Smooth muscle cell (in vitro differentiated cells): ENCODE data around the gene IGSF23. TPM values are rescaled to one million over a fixed set of nuclear protein-coding genes. Genes with fewer than 3 reads are reported as not detected.
"Not testable (repeated sequence)": the region's sequence is repeated elsewhere in the genome, so short reads cannot be mapped to it uniquely, and the experiment has no call there.

Experiments
- DNase-seq: peaks from one replicate; lab custom pipeline; 2025; ENCODE audit not compliant: unreplicated experiment; lab: John Stamatoyannopoulos, UW
- H2AFZ ChIP-seq: fragments of 200-600 bp; sonication (generic); 2 replicates; pipeline ENCODE4 v1.6.0; 2016; ENCODE audit warnings: antibody characterized with exemption, low read depth, mild to moderate bottlenecking
- H3F3A ChIP-seq: fragments of 200-600 bp; sonication (generic); 2 replicates; pipeline ENCODE4 v1.6.0; 2017; ENCODE audit warnings: antibody characterized with exemption, low read depth
- H3K27ac ChIP-seq: fragments of 200-600 bp; sonication (generic); 2 replicates; pipeline ENCODE4 v1.5.1; 2016; ENCODE audit warnings: low read depth, mild to moderate bottlenecking
- H3K27me3 ChIP-seq: fragments of 200-600 bp; sonication (generic); 2 replicates; pipeline ENCODE4 v1.6.1; 2016; ENCODE audit warnings: low read depth, mild to moderate bottlenecking
- H3K36me3 ChIP-seq: fragments of 200-600 bp; sonication (generic); 2 replicates; pipeline ENCODE4 v1.5.1; 2016; ENCODE audit warnings: low read depth
- H3K4me1 ChIP-seq: fragments of 200-600 bp; sonication (generic); 2 replicates; pipeline ENCODE4 v1.5.1; 2016; ENCODE audit warnings: low read depth
- H3K4me2 ChIP-seq: fragments of 200-600 bp; sonication (generic); 2 replicates; pipeline ENCODE4 v1.6.0; 2016; ENCODE audit warnings: mild to moderate bottlenecking
- H3K4me3 ChIP-seq: fragments of 200-600 bp; sonication (generic); 2 replicates; pipeline ENCODE4 v1.5.1; 2016; ENCODE audit warnings: mild to moderate bottlenecking
- H3K79me2 ChIP-seq: fragments of 200-600 bp; sonication (generic); 2 replicates; pipeline ENCODE4 v1.6.0; 2016; ENCODE audit warnings: low read depth, mild to moderate bottlenecking
- H3K9ac ChIP-seq: fragments of 200-600 bp; sonication (generic); 2 replicates; pipeline ENCODE4 v1.6.0; 2016; ENCODE audit warnings: low read depth
- H3K9me3 ChIP-seq: fragments of 200-600 bp; sonication (generic); replicated peaks from 2 replicates; pipeline ENCODE4 v1.5.1; 2016; ENCODE audit warnings: low read depth
- H4K20me1 ChIP-seq: fragments of 200-600 bp; sonication (generic); 2 replicates; pipeline ENCODE4 v1.6.0; 2016; ENCODE audit warnings: low read depth
- WGBS: methylation state at CpG from one replicate; pipeline ENCODE4 v1.1.7; 2016; ENCODE audit warnings: low lambda C conversion rate; 5-methylcytosine and 5-hydroxymethylcytosine counted together
- polyA plus RNA-seq: library from polyadenylated mRNA; unstranded; fragments of >200 nt; fragmentation: Nextera tagmentation; extraction: Ambion mirVana; gene quantifications from 2 replicates; pipeline ENCODE4 v1.2.1, GENCODE V29; 2016
- total RNA-seq: library from RNA; depleted of rRNA; stranded (reverse); fragments of >200 nt; gene quantifications from 2 replicates; pipeline ENCODE4 v1.2.3, GENCODE V29; 2014
- TF ChIP-seq, protein P1 (sequence below): fragments of 200-600 bp; sonication (generic); IDR thresholded peaks from 2 replicates; pipeline ENCODE4 v1.5.1; 2017; ENCODE audit warnings: borderline replicate concordance, mild to moderate bottlenecking, antibody characterized with exemption; ENCODE audit not compliant: insufficient read depth, poor library complexity, severe bottlenecking

Gene IGSF23
- total and polyA plus RNA-seq, 2 experiments from 2014 or later: not detected

DNA sequence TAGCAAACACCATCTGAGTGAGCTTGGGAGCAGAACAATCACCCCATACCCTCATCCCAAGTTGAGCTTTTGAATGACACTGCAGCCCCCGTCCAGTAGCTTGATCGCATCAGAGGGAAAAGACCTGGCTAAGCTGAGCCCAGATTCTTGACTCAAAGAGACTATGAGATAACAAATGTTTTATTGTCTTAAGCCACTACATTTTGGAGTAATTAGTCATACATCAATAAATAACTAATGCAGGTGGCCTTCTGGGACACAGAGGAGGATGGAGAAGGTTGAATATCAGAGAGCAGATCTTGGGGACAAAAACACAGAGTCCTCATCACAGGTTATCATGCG, 24.6 kb upstream of the IGSF23 start:
- Histone ChIP-seq H4K20me1 (no peaks in the 10 kb centered on the region), H3K4me1 (peaks cover under 1% of the 10 kb centered on the region), H3F3A (no peaks in the 10 kb centered on the region), H3K36me3 (no peaks in the 10 kb centered on the region), H3K79me2 (no peaks in the 10 kb centered on the region), H3K4me3 (no peak overlapping the region), H3K27me3 (no peaks in the 10 kb centered on the region), H3K4me2 (peak overlapping the region; percentile 39), H3K27ac (peak overlapping the region; percentile 84), H2AFZ (peak overlapping the region; percentile 62), H3K9me3 (no peaks in the 10 kb centered on the region), H3K9ac (no peak overlapping the region)
- TF ChIP-seq, protein P1, sequence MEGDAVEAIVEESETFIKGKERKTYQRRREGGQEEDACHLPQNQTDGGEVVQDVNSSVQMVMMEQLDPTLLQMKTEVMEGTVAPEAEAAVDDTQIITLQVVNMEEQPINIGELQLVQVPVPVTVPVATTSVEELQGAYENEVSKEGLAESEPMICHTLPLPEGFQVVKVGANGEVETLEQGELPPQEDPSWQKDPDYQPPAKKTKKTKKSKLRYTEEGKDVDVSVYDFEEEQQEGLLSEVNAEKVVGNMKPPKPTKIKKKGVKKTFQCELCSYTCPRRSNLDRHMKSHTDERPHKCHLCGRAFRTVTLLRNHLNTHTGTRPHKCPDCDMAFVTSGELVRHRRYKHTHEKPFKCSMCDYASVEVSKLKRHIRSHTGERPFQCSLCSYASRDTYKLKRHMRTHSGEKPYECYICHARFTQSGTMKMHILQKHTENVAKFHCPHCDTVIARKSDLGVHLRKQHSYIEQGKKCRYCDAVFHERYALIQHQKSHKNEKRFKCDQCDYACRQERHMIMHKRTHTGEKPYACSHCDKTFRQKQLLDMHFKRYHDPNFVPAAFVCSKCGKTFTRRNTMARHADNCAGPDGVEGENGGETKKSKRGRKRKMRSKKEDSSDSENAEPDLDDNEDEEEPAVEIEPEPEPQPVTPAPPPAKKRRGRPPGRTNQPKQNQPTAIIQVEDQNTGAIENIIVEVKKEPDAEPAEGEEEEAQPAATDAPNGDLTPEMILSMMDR: no peak
- no peak for DNase-seq
- WGBS: 76% methylated on average over 3 of the region's 3 CpGs

DNA sequence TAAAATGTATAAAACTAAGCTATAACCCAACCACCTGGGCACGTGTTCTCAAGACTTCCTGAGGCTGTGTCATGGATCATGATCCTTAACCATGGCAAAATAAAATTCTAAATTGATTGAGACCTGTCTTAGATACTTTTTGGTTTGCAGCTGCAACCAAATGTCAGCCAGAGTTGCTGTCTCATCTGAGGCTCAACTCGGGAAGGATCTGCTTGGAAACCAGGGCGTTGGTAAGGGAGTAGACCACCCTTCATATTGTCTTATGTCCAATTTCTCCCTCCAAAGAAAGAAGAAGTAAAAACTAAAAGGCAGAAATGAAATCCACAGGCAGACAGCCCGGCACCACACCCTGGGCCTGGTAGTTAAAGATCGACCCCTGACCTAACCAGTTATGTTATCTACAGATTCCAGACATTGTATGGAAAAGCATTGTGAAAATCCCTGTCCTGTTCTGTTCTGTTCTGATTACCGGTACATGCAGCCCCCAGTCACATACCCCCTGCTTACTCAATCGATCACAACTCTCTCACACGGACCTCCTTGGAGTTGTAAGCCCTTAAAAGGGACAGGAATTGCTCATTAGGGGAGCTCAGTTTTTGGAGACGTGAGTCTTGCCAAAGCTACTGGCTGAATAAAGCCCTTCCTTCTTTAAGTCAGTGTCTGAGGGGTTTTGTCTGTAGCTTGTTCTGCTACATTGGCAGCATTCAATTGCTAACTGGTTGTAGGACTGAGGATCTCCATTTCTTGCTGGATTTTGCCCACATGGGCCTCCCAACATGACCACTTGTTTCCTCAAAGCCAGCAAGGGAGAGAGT, 22.9 kb upstream of the IGSF23 start:
- Histone ChIP-seq H3K9ac (no peak overlapping the region), H3K4me1 (peaks cover 4% of the 10 kb centered on the region), H3K27ac (no peak overlapping the region), H3K79me2 (no peaks in the 10 kb centered on the region), H4K20me1 (no peaks in the 10 kb centered on the region), H2AFZ (peak overlapping the region; percentile 31), H3F3A (no peaks in the 10 kb centered on the region), H3K36me3 (no peaks in the 10 kb centered on the region), H3K4me3 (no peak overlapping the region), H3K4me2 (no peak overlapping the region), H3K9me3 (no peaks in the 10 kb centered on the region), H3K27me3 (no peaks in the 10 kb centered on the region)
- TF ChIP-seq, protein P1: no peak
- DNase-seq: no peak
- WGBS: 57% methylated on average over 9 of the region's 9 CpGs

GRCh38 chr19:44591340-44591993, 21.9 kb upstream of the IGSF23 start:
- not testable (repeated sequence) for H3K36me3 ChIP-seq, H3K79me2 ChIP-seq, H3F3A ChIP-seq, H3K27ac ChIP-seq, H3K4me2 ChIP-seq, H3K4me3 ChIP-seq, H4K20me1 ChIP-seq, H3K9me3 ChIP-seq, H3K27me3 ChIP-seq, H3K9ac ChIP-seq, H2AFZ ChIP-seq, H3K4me1 ChIP-seq, DNase-seq
- 91% methylated on average over 9 of the region's 9 CpGs for WGBS

DNA sequence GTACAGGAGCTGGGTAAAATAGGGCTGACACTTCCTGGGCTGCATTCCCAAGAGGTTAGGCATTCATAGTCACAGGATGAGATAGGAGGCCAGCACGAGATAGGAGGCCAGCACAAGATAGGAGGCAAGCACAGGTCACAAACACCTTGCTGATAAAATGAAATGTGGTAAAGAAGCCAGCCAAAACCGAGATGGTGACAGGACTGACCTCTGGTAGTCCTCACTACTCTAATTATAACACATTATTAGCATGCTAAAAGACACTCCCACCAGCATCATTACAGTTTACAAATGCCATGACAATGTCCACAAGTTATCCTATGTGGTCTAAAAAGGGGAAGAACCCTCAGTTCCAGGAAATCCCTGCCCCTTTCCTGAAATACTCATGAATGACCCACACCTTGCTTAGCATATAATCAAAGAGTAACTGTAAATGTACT, 20.9 kb upstream of the IGSF23 start:
- H3K4me1 ChIP-seq: peaks cover 4% of the 10 kb centered on the region
- no peak overlapping the region for H3K4me3 ChIP-seq
- H3K79me2 ChIP-seq: no peaks in the 10 kb centered on the region
- H3F3A ChIP-seq: no peaks in the 10 kb centered on the region
- no peaks in the 10 kb centered on the region for H4K20me1 ChIP-seq
- TF ChIP-seq, protein P1: no peak
- no peak for DNase-seq
- H3K27me3 ChIP-seq: no peaks in the 10 kb centered on the region
- H3K27ac ChIP-seq: no peak overlapping the region
- H3K36me3 ChIP-seq: no peaks in the 10 kb centered on the region
- no peak overlapping the region for H3K9ac ChIP-seq
- no peak overlapping the region for H2AFZ ChIP-seq
- WGBS: 72% methylated on average over 2 of the region's 2 CpGs
- H3K4me2 ChIP-seq: no peak overlapping the region
- no peaks in the 10 kb centered on the region for H3K9me3 ChIP-seq
